ENCODE measurements around the gene GPI.

GRCh38 chr19:34370983-34371382, 6.0 kb downstream of the GPI start:
- TF ChIP-seq FOXA1 (IDR thresholded peaks at IDR 0.05) = no peak
- TF ChIP-seq SP1 (IDR thresholded peaks at IDR 0.05) = no peak
- TF ChIP-seq ZNF384 (IDR thresholded peaks at IDR 0.05) = no peak
- TF ChIP-seq, protein P1, sequence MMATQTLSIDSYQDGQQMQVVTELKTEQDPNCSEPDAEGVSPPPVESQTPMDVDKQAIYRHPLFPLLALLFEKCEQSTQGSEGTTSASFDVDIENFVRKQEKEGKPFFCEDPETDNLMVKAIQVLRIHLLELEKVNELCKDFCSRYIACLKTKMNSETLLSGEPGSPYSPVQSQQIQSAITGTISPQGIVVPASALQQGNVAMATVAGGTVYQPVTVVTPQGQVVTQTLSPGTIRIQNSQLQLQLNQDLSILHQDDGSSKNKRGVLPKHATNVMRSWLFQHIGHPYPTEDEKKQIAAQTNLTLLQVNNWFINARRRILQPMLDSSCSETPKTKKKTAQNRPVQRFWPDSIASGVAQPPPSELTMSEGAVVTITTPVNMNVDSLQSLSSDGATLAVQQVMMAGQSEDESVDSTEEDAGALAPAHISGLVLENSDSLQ (IDR thresholded peaks at IDR 0.05) = no peak
- TF ChIP-seq ELF4 (IDR thresholded peaks at IDR 0.05) = no peak
- no peak for TF ChIP-seq FOXM1 (IDR thresholded peaks at IDR 0.05; ENCODE audit: borderline replicate concordance)
- no peak for TF ChIP-seq LEF1 (IDR thresholded peaks at IDR 0.05; ENCODE audit: borderline replicate concordance)
- no peak for TF ChIP-seq ARNT (IDR thresholded peaks at IDR 0.05)
- no peak for TF ChIP-seq BHLHE40 (IDR thresholded peaks at IDR 0.05; ENCODE audit: borderline replicate concordance)
- TF ChIP-seq FOXK2 (IDR thresholded peaks at IDR 0.05) = no peak
- TF ChIP-seq SUZ12 (IDR thresholded peaks at IDR 0.05) = no peak
